CD4-positive, alpha-beta T cell treated with Interleukin-1 beta for 1 hour (primary cell): ENCODE results near the gene CENPF.

ENCODE experiments used
- DNase-seq, 2 donors: peaks; one replicate each; pipeline ENCODE4 v3.0.0-alpha.2; 2020 to 2022

Gene CENPF

DNA sequence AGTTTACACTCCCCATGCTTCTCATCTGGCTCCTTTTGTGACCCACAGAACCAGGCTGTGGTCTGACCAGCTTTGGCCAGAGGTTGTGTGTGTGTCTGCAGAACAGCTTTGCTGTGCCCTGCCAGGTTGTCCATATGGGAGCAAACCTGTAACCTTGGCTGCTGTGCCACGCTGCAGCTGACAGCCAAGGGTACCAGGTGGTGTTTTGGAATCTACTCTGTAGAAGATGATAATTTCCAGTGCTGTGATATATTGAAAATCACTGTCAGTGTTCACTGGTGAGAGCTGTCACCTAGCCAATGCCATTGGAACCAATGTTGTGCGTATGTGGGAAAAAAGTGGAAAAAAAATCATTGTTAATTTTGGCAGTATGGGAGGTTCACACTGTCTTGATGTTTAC, 18.2 kb downstream of the CENPF start:
- no peak for DNase-seq

DNA sequence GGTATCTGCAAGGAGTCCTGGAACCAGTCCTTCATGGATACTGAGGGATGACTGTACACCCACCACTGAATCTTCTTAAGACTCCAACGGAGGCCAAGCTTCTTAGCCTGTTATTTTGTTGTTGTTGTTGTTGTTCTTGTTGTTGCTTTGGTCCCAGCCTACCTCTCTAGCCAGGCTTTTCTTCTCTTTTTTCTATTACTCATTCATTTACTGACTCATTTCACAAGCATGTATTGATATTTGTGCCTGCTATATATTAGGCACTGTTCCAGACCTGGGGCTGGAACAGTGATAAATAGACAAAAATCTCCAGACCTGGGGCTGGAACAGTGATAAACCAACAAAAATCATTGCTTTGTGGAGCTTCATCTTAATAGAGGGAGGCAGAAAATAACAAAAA, 20.4 kb downstream of the CENPF start:
- no peak for DNase-seq

DNA sequence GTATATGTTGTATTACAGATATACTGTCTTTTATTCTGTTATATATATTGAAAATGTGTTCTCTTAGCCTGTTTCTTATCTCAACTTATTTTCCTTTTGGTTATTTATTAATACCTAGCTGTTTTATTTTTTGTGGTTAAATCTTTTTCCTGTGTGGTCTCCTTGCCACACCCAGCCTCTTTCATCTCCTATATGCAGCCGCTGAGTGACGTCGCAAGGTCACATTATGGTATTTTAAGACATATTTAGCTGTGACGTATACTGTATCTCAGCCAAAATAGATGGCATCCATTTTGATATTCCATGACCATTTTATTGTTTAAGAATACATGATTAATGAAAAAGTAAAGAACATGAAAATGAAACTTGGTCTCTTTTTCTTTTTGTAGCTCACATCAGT, 29.1 kb downstream of the CENPF start:
- peak; percentile 61 to 69 for DNase-seq

DNA sequence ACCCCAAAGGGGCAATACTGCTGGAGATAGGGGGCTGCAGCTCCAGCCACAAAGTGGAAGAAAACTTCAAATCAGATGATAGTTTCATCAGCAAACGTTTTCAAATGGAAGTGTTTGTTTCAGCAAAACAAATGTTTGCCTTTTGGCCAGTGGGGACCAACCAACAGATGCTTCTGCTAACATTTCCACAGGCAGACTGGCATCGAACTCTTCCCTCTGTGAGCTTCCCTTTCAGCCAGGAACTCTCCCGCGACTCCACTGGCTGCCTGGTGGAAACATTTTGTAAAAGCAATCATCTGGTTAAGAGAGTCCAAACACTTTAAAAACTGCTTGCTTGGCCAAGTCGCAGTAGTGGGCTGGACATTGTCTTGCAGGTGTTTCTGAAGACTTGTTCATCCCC, 30.7 kb downstream of the CENPF start:
- DNase-seq: no peak

DNA sequence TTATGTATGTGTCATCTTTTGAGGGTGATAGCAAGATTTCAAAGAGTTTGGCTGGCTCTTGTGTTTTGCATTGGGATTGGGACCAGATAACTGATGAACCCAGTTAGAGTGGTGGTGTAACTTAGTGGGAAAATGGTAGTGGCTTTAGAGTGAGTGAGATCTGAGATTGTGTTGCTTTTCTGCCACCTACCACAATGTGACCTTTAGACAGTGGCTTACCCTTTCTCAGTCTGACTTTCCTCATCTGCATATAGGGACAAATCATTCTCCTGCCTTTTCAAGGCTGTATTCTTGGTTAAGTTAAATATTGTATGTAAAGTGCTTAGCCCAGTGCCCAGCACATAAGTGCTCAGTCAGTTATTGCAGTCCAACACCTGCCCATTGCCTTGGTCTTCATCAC, 31.3 kb downstream of the CENPF start:
- no peak for DNase-seq

DNA sequence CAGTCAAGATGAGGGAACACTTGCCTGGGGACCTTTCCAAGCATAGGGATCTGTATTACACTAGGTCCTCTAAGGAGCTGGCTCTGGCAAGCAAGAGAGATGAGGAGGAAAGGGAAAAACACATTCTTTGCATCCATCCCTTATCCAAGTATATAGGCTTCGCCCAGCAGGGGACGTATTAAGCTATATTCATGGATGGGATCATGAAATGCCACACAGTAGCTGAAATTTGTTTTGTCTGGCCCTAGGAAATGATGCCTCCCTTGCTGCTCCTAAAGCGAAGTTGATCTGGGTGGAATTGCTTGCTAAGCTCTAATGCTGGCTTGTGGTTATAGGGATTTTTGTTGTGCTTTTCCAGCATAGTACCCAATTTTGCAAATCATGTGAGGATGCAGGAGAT, 32.1 kb downstream of the CENPF start:
- no peak for DNase-seq

DNA sequence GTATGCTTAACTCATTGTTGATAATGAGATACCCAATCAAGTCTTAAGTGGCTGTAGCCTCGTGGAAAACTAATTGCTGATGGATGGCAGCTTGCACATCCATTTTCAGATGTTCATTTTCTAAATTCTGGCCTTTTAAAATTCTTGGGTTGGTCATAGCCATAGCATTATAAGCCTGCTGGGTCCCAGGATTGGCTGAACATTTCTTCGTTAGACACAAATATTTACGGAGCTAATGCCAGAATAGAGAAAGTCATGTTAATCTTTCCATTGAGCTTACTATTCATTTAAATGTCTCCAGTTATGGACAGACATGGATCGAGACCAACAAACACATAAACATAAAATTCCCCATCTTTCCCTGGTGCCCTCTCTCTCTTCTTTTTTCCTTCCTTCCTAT, 32.5 kb downstream of the CENPF start:
- DNase-seq: no peak

DNA sequence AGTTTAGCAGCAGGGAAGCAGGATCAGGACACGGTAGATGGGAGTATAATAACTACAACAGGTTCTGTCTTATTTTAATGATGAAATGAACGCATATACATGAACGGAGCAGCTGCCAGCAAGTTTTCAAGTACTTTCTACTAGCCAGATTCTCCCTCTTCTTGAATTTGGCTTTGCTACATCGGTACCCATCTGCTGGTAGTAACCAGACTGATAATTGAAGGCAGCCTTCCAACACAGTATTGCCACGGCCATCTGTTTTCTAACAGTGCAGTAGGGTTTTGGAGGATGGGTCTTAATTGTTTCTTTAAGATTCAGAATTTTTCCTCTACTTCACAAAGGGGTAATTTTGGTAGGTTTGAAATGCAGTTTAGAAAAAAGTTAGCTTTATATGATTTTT, 33.4 kb downstream of the CENPF start:
- no peak for DNase-seq

DNA sequence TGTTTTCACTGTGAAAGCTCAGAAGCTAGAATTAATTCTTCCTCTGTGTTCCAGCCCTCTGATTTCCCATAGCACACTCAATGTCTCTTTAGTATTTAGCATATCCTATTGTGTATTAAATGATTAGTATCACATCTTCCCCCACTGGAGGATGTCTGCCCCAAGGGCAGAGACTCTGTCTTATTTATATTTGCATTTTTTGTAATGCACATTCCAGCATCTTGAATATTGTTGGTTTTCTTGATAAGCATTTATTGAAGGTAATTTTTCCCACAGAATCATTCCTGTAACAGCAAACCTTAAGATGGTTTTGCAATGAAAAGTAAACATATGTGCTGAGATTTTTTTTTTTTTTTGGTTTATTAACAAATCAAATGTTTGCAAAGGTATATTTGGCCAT, 34.1 kb downstream of the CENPF start:
- DNase-seq: no peak

DNA sequence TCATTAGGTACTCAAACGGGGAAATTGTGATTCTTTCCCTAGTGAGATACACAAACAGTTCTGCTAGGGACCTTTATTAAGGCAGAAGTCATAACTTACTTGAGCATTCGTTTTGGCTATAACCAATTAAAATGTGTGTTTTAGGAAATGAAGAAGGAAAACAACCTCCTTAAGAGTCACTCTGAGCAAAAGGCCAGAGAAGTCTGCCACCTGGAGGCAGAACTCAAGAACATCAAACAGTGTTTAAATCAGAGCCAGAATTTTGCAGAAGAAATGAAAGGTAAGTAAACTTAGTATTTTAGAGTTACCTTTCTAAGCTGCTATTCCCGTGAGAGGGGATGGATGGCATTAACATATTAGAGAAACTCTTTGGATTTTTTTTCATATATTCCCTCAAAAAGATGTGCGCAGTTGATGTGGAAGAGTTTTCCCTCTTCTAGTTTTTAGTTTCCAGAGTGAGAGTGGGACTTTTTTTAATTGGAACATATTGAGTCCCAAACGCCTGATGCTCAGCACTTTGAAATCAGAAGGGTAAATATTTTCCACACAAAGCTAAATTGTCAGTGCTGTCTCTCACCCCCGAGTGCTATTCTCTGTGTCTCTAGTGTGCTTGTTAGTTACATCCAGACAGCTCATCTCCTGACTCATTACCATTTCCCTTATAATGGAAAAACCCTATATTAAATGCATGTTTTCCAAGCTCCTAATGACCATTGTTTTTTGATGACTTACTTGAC, 34.9 kb downstream of the CENPF start:
- DNase-seq: peak; percentile 6 to 51

DNA sequence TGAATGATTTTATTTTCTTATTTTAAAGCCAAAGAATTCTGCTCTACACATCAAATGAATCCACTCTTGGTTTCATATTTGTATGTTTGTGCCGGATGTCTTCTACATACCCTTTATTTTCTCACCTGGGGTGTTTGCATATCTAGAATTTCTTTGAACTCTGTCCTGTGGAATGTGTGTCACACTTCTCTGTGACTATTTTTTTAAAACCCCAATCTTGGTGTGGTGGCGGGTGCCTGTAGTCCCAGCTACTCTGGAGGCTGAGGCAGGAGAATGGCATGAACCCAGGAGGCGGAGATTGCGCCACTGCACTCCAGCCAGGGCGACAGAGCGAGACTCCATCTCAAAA, 35.4 kb downstream of the CENPF start:
- peak in 1 of 2 donors; percentile 11 for DNase-seq

DNA sequence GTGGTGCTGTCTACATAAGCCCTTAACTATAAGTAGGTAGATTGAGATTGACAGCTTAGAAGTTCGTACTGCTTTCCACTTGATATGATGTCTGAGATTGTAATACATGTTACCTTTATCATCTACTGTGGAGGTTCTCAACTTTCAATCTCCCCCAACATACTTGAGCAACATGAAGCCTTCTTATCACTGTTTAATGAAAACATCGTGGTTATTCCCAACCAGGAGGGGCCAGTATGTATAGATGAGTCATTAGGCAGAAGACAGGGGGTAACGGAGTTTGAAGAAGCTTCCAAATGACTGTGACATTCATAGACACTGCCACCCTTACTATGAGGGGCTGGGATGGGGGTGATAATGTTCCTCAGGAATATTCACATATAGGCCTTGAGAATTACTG, 36.0 kb downstream of the CENPF start:
- DNase-seq: no peak

DNA sequence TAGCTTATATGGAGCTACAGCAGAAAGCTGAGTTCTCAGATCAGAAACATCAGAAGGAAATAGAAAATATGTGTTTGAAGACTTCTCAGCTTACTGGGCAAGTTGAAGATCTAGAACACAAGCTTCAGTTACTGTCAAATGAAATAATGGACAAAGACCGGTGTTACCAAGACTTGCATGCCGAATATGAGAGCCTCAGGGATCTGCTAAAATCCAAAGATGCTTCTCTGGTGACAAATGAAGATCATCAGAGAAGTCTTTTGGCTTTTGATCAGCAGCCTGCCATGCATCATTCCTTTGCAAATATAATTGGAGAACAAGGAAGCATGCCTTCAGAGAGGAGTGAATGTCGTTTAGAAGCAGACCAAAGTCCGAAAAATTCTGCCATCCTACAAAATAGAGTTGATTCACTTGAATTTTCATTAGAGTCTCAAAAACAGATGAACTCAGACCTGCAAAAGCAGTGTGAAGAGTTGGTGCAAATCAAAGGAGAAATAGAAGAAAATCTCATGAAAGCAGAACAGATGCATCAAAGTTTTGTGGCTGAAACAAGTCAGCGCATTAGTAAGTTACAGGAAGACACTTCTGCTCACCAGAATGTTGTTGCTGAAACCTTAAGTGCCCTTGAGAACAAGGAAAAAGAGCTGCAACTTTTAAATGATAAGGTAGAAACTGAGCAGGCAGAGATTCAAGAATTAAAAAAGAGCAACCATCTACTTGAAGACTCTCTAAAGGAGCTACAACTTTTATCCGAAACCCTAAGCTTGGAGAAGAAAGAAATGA, 37.6 kb downstream of the CENPF start:
- peak in 1 of 2 donors; percentile 11 for DNase-seq

DNA sequence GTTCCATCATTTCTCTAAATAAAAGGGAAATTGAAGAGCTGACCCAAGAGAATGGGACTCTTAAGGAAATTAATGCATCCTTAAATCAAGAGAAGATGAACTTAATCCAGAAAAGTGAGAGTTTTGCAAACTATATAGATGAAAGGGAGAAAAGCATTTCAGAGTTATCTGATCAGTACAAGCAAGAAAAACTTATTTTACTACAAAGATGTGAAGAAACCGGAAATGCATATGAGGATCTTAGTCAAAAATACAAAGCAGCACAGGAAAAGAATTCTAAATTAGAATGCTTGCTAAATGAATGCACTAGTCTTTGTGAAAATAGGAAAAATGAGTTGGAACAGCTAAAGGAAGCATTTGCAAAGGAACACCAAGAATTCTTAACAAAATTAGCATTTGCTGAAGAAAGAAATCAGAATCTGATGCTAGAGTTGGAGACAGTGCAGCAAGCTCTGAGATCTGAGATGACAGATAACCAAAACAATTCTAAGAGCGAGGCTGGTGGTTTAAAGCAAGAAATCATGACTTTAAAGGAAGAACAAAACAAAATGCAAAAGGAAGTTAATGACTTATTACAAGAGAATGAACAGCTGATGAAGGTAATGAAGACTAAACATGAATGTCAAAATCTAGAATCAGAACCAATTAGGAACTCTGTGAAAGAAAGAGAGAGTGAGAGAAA, 38.4 kb downstream of the CENPF start:
- DNase-seq: no peak

DNA sequence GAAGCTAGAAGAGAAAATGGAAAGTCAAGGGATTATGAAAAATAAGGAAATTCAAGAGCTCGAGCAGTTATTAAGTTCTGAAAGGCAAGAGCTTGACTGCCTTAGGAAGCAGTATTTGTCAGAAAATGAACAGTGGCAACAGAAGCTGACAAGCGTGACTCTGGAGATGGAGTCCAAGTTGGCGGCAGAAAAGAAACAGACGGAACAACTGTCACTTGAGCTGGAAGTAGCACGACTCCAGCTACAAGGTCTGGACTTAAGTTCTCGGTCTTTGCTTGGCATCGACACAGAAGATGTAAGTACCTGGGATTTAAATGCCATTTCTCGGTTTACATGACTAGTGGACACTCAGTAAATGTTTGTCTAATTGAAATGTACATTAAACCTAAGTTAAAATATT, 40.0 kb downstream of the CENPF start:
- no peak for DNase-seq

DNA sequence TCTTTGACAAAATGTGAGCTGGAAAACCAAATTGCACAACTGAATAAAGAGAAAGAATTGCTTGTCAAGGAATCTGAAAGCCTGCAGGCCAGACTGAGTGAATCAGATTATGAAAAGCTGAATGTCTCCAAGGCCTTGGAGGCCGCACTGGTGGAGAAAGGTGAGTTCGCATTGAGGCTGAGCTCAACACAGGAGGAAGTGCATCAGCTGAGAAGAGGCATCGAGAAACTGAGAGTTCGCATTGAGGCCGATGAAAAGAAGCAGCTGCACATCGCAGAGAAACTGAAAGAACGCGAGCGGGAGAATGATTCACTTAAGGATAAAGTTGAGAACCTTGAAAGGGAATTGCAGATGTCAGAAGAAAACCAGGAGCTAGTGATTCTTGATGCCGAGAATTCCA, 42.7 kb downstream of the CENPF start:
- DNase-seq: no peak

DNA sequence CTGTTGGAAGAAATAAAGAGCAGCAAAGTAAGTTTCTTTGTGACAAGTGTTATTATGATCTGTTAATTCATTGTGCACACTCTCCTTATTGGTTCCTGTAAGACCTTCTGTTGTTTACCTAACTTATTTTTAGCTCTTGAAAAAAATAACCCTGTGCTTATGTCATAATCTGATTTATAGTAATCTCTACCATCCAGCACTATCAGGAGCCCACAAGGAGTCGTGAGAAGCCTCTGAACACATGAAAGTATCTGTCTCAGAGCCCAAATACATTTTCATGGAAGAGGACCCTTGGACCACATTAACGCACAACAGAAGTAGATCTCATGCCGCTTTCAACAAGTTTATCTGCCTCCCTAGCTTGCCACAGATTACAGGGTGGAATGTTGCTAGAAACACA, 45.8 kb downstream of the CENPF start:
- DNase-seq: no peak

DNA sequence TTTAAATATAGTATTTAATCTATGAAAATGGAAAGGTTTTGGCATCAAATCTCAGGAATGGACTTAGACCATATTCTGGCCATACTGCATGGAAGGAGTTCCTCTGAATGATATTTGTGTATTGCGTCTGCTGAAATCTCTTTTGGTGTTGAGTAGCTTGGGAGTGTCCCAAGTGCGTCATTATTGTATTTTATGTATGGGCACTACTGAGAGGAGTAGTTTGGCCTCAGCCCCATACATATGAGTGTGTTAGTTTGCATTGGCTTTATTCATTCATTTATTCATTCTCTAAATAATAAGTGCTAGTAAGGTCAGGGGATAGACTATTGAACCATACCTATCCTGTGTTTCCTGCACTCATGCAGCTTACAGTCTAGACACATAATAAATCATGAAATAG, 46.6 kb downstream of the CENPF start:
- no peak for DNase-seq

DNA sequence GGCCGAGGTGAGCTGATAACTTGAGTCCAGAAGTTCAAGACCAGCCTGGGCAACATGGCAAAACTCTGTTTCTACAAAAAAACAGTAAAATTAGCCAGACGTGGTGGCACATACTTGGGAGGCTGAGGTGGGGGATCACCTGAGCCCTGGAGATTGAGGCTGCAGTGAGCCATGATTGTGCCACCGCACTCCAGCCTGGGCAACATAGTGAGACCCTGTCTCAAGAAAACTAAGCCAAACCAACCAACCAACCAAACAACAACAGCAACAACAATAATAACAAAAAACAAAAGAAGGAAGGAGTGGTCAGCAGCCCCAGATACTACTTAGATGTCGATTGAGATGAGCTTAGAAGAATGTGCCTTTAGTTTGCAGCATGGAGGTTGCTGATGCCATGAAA, 47.7 kb downstream of the CENPF start:
- no peak for DNase-seq

DNA sequence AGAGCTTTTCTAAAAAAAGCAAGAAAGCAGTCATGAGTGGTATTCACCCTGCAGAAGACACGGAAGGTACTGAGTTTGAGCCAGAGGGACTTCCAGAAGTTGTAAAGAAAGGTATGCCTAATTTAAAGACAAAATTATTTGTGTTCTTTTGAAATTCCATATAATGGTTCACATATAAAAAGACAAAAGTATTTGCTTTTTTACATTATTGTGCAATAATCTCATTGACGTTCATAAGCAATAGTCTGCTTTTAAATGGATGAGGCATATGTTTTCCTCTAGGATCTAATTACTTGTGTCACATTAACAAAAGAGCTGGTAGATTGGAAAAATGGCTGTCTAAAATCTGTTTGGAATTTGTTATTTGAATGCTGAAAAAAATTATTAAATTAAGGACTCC, 54.3 kb downstream of the CENPF start:
- no peak for DNase-seq

DNA sequence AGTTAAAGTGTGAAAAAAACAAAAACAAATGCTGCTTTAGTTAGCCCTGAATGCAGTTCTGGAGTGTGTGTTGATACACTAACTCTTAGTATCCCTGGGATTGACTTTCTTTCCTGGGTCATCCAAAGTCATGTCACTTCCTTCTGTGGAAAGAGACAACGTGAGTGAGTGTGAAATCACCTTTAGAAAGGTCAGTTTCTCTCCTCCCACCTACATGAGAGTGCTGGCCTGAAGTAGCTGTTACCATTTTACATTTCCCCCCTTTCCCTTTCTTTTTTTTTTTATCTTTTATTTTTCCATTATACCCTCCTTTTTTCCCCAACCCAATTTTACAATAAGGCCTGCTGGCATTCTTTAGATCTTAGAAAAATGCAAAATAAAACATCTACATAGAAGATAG, 55.2 kb downstream of the CENPF start:
- no peak for DNase-seq

DNA sequence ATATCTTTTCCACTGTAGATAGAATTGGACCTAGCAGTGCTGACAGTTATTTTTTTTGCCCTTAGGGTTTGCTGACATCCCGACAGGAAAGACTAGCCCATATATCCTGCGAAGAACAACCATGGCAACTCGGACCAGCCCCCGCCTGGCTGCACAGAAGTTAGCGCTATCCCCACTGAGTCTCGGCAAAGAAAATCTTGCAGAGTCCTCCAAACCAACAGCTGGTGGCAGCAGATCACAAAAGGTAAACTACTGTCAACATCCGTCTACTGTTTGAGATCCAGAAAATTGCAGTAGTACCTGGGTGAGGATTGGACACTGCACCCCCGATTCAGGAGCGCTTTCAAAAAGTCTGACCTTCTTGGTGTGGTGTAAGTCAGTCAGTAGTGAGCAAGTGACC, 55.8 kb downstream of the CENPF start:
- DNase-seq: no peak

DNA sequence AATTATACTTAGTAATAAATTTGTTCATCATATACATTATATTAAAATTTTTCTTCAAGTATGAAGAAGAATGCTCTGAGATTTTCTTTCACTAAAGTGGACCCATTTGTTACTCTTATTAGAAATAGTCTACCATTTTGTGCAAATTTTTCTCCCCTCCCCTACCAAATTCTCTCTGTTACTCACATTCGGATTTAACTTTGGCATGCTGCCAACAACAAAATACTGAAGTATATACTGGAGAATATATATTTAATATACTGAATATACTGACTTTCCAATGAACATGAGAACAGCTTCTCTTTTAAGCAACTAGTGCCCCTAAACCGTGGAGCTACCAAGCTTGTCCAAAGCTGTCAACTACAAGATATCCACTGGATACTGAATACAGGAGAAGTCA, 57.2 kb downstream of the CENPF start:
- DNase-seq: no peak

DNA sequence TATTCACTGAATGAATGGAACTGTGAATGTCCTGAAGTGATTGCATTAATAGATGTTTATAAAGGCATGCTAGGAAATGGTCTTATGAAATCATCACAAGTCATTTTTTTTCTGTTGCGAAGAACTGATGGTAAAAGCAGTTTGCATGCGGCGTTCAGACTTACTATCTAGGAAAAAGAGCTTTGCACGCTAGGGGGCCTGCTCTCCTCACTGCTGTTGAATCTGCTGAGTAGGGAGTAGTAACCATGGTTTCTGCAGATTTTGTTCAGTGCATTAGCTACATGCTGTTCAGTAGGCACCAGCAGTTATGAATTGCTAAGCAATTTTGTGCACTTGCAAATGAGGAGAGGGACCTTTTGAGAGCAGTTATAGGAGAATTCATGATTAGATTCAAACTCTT, 57.9 kb downstream of the CENPF start:
- no peak for DNase-seq
